ENCODE data around the gene STK40.

The STK40 gene

DNA sequence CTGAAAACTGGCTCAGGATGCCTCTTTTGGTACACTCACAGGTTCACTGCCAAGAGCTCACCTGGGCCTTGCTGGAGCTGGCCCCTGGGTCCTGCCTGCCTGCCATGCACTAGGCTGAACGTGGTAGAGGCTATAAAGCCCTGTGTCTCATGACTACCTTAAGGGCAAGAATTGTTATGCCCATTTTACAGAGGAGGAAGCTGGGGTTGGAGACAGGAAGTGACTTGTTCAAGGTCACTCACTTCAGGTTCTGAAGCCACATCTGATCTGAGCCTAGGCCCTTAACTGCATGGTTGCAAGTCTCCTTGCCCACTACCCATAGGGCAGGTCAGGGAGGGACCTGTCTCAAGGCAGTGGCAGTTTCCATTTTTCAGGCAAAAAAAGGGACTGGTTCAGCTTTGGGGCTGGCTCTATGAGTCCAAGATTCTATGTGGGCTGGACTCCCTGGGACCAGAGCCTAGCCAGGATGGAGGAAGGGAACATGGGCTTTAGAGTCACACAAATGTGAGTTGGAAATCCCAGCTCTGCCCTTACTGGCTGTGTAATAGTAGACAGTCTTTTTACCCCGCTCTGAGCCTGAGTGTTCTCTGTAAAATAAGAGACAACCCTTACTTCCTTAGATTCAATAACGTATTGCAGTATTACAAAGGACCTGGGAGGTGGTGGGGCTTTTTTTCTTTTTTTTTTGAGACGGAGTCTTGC lies 7.8 kb downstream of the STK40 start:
- H3K27ac ChIP-seq (ENCODE audit: low read length): no peak overlapping the region
- H3K9me3 ChIP-seq (ENCODE audit: control insufficient read depth, insufficient read depth, low read length): no peaks in the 10 kb centered on the region
- 0 out of 2 replicates have a peak, but pooled peaks cover 2% of the 10 kb centered on the region for H3K36me3 ChIP-seq (ENCODE audit: control insufficient read depth, insufficient read depth, low read length)
- H3K27me3 ChIP-seq (ENCODE audit: control insufficient read depth, insufficient read depth, low read length): no peaks in the 10 kb centered on the region
- no peak for DNase-seq (ENCODE audit: low read depth, low spot score)
- H3K4me1 ChIP-seq (ENCODE audit: control insufficient read depth, insufficient read depth, low read length): peaks cover 10% of the 10 kb centered on the region
- H3K4me3 ChIP-seq (ENCODE audit: low read length): no peak overlapping the region
- WGBS (ENCODE audit: insufficient coverage, insufficient read length): no CpG with 5 or more reads among the region's 4 CpGs

GRCh38 chr1:36372617-36373016 lies 13.1 kb downstream of the STK40 start:
- 0 out of 2 replicates have a peak, but pooled peaks cover 2% of the 10 kb centered on the region for H3K36me3 ChIP-seq (ENCODE audit: control insufficient read depth, insufficient read depth, low read length)
- H3K4me3 ChIP-seq (ENCODE audit: low read length): no peak overlapping the region
- peaks cover 19% of the 10 kb centered on the region for H3K4me1 ChIP-seq (ENCODE audit: control insufficient read depth, insufficient read depth, low read length)
- no peak for DNase-seq (ENCODE audit: low read depth, low spot score)
- no peaks in the 10 kb centered on the region for H3K27me3 ChIP-seq (ENCODE audit: control insufficient read depth, insufficient read depth, low read length)
- H3K27ac ChIP-seq (ENCODE audit: low read length): no peak overlapping the region
- no CpG with 5 or more reads among the region's 3 CpGs for WGBS (ENCODE audit: insufficient coverage, insufficient read length)
- no peaks in the 10 kb centered on the region for H3K9me3 ChIP-seq (ENCODE audit: control insufficient read depth, insufficient read depth, low read length)

DNA sequence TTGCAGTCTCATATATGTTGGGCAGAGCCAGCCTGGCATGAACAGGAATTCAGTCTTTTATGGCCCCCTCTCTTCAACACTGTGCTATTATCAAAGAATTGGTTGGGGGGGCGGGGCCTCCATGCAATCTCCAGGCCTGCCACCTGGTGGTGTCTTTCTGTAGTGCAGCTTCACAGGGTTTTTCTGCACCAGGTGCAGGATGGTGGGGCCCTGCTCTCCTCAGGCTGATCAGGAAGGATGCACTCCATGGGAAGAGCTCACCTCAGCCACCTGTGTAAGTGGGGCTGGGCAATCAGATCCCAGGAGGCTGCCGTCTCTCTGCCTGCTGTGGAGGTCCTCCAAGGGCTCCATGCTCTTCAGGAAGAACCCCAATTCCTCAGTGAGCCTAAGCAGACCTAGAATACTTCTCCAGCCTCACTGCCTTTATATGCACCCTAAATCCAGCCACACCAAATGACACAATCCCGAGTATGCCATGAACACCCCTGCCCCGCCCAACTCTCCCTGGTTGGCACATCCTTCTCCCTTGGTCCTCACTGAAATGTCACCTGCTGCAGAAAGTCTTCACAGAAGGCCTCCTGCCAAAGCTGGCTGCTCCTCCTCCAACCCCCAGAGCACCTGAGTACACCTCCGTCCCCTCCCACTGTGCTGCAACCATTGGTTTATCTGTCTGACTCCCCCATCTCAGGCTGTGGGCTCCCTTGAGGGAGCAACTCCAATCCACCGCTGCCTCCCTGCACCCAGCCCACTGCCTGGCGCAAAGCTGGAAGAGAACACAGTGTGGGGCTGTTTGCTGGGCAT lies 16.5 kb downstream of the STK40 start:
- Histone ChIP-seq H3K4me3 (ENCODE audit: low read length) (no peak overlapping the region), H3K9me3 (ENCODE audit: control insufficient read depth, insufficient read depth, low read length) (no peaks in the 10 kb centered on the region), H3K4me1 (ENCODE audit: control insufficient read depth, insufficient read depth, low read length) (peaks cover 14% of the 10 kb centered on the region), H3K27me3 (ENCODE audit: control insufficient read depth, insufficient read depth, low read length) (no peaks in the 10 kb centered on the region), H3K36me3 (ENCODE audit: control insufficient read depth, insufficient read depth, low read length) (no peaks in the 10 kb centered on the region), H3K27ac (ENCODE audit: low read length) (no peak overlapping the region)
- no CpG with 5 or more reads among the region's 7 CpGs for whole genome bisulfite sequencing (ENCODE audit: insufficient coverage, insufficient read length)
- peak; percentile 67 for DNase-seq (ENCODE audit: low read depth, low spot score)

- Histone ChIP-seq H3K4me3 (ENCODE audit: low read length) (no peak overlapping the region), H3K9me3 (ENCODE audit: control insufficient read depth, insufficient read depth, low read length) (no peaks in the 10 kb centered on the region), H3K4me1 (ENCODE audit: control insufficient read depth, insufficient read depth, low read length) (peaks cover 8% of the 10 kb centered on the region; the same call in 1 of the 2 replicates), H3K36me3 (ENCODE audit: control insufficient read depth, insufficient read depth, low read length) (no peaks in the 10 kb centered on the region), H3K27ac (ENCODE audit: low read length) (no peak overlapping the region), H3K27me3 (ENCODE audit: control insufficient read depth, insufficient read depth, low read length) (no peaks in the 10 kb centered on the region)
- no peak for DNase-seq (ENCODE audit: low read depth, low spot score)
- WGBS (ENCODE audit: insufficient coverage, insufficient read length): no CpG with 5 or more reads among the region's 4 CpGs
Measured at GRCh38 chr1:36367798-36368197, 17.9 kb downstream of the STK40 start.

DNA sequence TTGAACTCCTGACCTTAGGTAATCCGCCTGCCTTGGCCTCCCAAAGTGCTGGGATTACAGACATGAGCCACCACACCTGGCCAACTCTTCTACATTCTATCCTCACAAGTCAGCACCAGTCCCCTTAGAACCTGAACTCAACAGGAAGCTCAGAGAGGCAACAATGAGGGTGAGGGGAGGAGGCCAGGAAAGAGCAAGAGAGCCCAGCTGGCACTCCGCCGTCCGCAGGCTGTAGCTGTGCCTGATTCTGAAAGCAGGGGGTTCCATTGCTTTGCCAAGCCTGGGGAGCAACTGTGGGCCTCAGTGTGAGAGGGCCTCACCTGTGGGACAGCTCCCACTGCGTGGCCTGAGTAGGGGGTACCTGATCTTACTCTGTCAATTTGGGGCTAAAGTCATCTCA lies 18.7 kb downstream of the STK40 start:
- H3K27me3 ChIP-seq (ENCODE audit: control insufficient read depth, insufficient read depth, low read length): no peaks in the 10 kb centered on the region
- no peak overlapping the region for H3K27ac ChIP-seq (ENCODE audit: low read length)
- no peaks in the 10 kb centered on the region for H3K36me3 ChIP-seq (ENCODE audit: control insufficient read depth, insufficient read depth, low read length)
- H3K4me3 ChIP-seq (ENCODE audit: low read length): no peak overlapping the region
- H3K4me1 ChIP-seq (ENCODE audit: control insufficient read depth, insufficient read depth, low read length): peaks cover 4% of the 10 kb centered on the region; the same call in 1 of the 2 replicates
- H3K9me3 ChIP-seq (ENCODE audit: control insufficient read depth, insufficient read depth, low read length): no peaks in the 10 kb centered on the region
- no CpG with 5 or more reads among the region's 5 CpGs for WGBS (ENCODE audit: insufficient coverage, insufficient read length)
- DNase-seq (ENCODE audit: low read depth, low spot score): no peak

GRCh38 chr1:36366091-36366661 lies 19.5 kb downstream of the STK40 start:
- no CpG with 5 or more reads among the region's 18 CpGs for WGBS (ENCODE audit: insufficient coverage, insufficient read length)
- no peak for DNase-seq (ENCODE audit: low read depth, low spot score)
- no peaks in the 10 kb centered on the region for H3K9me3 ChIP-seq (ENCODE audit: control insufficient read depth, insufficient read depth, low read length)
- H3K4me3 ChIP-seq (ENCODE audit: low read length): no peak overlapping the region
- no peaks in the 10 kb centered on the region for H3K27me3 ChIP-seq (ENCODE audit: control insufficient read depth, insufficient read depth, low read length)
- no peak overlapping the region for H3K27ac ChIP-seq (ENCODE audit: low read length)
- H3K36me3 ChIP-seq (ENCODE audit: control insufficient read depth, insufficient read depth, low read length): no peaks in the 10 kb centered on the region
- H3K4me1 ChIP-seq (ENCODE audit: control insufficient read depth, insufficient read depth, low read length): peaks cover 4% of the 10 kb centered on the region; the same call in 1 of the 2 replicates

DNA sequence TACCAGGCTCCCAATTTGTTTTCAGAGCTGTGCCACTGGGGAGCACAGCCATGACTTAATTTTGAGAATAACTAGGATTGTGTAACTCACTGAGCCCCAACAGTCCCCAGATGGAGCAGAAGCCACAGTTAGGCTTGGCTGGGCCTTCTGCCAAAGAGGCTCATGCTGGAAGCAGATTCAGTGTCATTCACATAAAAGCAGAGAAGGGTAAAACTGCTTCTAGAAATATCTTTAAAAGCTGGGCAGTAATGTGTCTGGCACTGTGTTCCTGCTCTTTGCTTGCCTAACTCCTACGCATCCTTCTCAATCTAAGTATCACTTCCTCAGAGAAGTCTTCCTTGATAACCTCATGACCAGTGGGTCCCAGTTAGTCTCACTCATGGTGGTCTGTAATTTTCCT lies 20.3 kb downstream of the STK40 start:
- H3K27ac ChIP-seq (ENCODE audit: low read length): no peak overlapping the region
- no peak overlapping the region for H3K4me3 ChIP-seq (ENCODE audit: low read length)
- H3K36me3 ChIP-seq (ENCODE audit: control insufficient read depth, insufficient read depth, low read length): no peaks in the 10 kb centered on the region
- H3K9me3 ChIP-seq (ENCODE audit: control insufficient read depth, insufficient read depth, low read length): no peaks in the 10 kb centered on the region
- peaks cover 4% of the 10 kb centered on the region; the same call in 1 of the 2 replicates for H3K4me1 ChIP-seq (ENCODE audit: control insufficient read depth, insufficient read depth, low read length)
- no peaks in the 10 kb centered on the region for H3K27me3 ChIP-seq (ENCODE audit: control insufficient read depth, insufficient read depth, low read length)
- no CpG with 5 or more reads among the region's 1 CpG for WGBS (ENCODE audit: insufficient coverage, insufficient read length)
- no peak for DNase-seq (ENCODE audit: low read depth, low spot score)

DNA sequence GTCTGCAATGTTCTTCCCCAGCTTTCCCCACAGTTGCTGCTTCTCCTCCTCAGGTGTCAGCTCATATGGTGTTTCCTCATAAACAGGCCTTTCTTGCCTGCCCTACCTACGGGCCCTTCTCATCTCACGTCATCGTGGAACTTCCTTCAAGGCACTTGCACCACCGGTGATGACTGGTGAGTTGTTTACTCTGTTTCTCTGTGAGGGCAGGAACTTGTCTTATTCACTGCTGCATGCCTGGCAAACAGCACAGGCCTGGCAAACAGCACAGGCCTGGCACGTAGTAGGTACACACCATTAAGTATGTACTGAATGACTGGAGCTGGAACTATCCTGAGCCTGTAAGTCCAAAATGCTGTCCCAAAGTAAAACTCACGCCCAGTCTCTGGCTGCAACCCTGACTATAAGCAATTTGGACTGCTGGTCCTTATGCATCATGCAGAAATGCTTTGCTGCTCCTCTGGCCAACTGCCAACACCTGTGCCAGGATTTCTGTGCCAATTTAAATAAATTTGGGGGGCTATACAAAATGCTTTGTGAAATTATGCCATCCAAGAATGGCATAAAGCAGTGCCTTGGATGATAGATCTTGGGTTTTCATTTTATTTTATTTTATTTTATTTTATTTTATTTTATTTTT lies 25.7 kb downstream of the STK40 start:
- H3K27ac ChIP-seq (ENCODE audit: low read length): no peak overlapping the region

GRCh38 chr1:36359383-36359782 lies 26.3 kb downstream of the STK40 start:
- WGBS (ENCODE audit: insufficient coverage, insufficient read length): no CpG with 5 or more reads among the region's 5 CpGs
- H3K4me3 ChIP-seq (ENCODE audit: low read length): no peak overlapping the region

More for the DNA sequence above, 25.7 kb downstream of the STK40 start:
- Histone ChIP-seq H3K9me3 (ENCODE audit: control insufficient read depth, insufficient read depth, low read length) (no peaks in the 10 kb centered on the region), H3K36me3 (ENCODE audit: control insufficient read depth, insufficient read depth, low read length) (peaks cover 4% of the 10 kb centered on the region; the same call in 1 of the 2 replicates), H3K4me3 (ENCODE audit: low read length) (no peak overlapping the region), H3K4me1 (ENCODE audit: control insufficient read depth, insufficient read depth, low read length) (no peaks in the 10 kb centered on the region), H3K27me3 (ENCODE audit: control insufficient read depth, insufficient read depth, low read length) (no peaks in the 10 kb centered on the region)
- no CpG with 5 or more reads among the region's 6 CpGs for WGBS (ENCODE audit: insufficient coverage, insufficient read length)
- no peak for DNase-seq (ENCODE audit: low read depth, low spot score)

DNA sequence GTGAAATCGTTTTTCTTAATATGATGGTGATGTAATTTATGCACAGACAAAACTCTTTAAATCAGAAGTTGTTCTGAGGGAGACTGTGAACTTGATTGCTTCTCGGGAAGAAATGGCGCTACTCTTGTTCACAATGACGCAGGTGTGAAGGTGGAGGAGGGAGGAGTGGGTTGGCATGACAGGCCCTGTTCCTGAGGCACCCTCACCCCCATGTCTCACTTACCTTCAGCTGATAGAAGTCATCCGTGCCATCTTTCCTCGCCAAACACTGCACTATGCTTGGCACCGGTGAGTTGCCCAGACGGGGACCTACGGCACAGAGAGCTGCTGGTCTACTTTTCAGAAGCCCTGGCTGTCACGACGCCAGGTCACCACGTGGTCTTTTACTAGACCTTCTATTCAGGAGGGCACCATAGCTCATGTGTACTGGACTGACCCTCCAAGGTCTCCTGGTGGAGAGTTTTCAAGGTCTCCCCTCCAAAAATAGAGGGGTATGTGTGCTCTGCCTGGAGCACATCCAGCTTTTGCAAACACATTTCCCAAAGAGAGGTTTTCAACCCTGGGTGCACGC lies 27.1 kb downstream of the STK40 start:
- Histone ChIP-seq H3K4me1 (ENCODE audit: control insufficient read depth, insufficient read depth, low read length) (no peaks in the 10 kb centered on the region), H3K9me3 (ENCODE audit: control insufficient read depth, insufficient read depth, low read length) (no peaks in the 10 kb centered on the region), H3K27me3 (ENCODE audit: control insufficient read depth, insufficient read depth, low read length) (no peaks in the 10 kb centered on the region), H3K4me3 (ENCODE audit: low read length) (no peak overlapping the region), H3K27ac (ENCODE audit: low read length) (no peak overlapping the region), H3K36me3 (ENCODE audit: control insufficient read depth, insufficient read depth, low read length) (peaks cover 11% of the 10 kb centered on the region)
- DNase-seq (ENCODE audit: low read depth, low spot score): no peak
- no CpG with 5 or more reads among the region's 13 CpGs for WGBS (ENCODE audit: insufficient coverage, insufficient read length)

More at GRCh38 chr1:36359383-36359782, 26.3 kb downstream of the STK40 start:
- peaks cover 9% of the 10 kb centered on the region for H3K36me3 ChIP-seq (ENCODE audit: control insufficient read depth, insufficient read depth, low read length)
- H3K4me1 ChIP-seq (ENCODE audit: control insufficient read depth, insufficient read depth, low read length): no peaks in the 10 kb centered on the region
- H3K27me3 ChIP-seq (ENCODE audit: control insufficient read depth, insufficient read depth, low read length): no peaks in the 10 kb centered on the region
- no peak overlapping the region for H3K27ac ChIP-seq (ENCODE audit: low read length)
- DNase-seq (ENCODE audit: low read depth, low spot score): no peak
- H3K9me3 ChIP-seq (ENCODE audit: control insufficient read depth, insufficient read depth, low read length): no peaks in the 10 kb centered on the region
